Right cardiac atrium (tissue), 5 donors: ENCODE measurements around the gene PIP5KL1. TPM values are rescaled to one million over a fixed set of nuclear protein-coding genes. Genes with fewer than 3 reads are reported as not detected.

Experiments
- ATAC-seq, 2 donors: fragments of 200-7000 bp; cut with Tn5 transposase; one replicate each; pipeline versions ENCODE4 v1.8.0 to v1.9.1; 2020; ENCODE audit warnings: moderate library complexity in 2 of 2, mild to moderate bottlenecking in 1 of 2
- DNase-seq, 3 donors: peaks; one replicate each; pipeline ENCODE4 v3.0.0-alpha.2; 2020
- H3K27ac ChIP-seq: one replicate; pipeline ENCODE4 v1.5.1; 2013; ENCODE audit warnings: mild to moderate bottlenecking, low read length, control low read depth, moderate library complexity
- H3K27me3 ChIP-seq: one replicate; pipeline ENCODE4 v1.6.1; 2013; ENCODE audit not compliant: control insufficient read depth, insufficient read depth
- H3K4me1 ChIP-seq: one replicate; pipeline ENCODE4 v1.6.1; 2013; ENCODE audit warnings: low read length; ENCODE audit not compliant: control insufficient read depth, insufficient read depth
- H3K4me3 ChIP-seq: one replicate; pipeline ENCODE4 v1.5.1; 2013; ENCODE audit warnings: low read length, control low read depth
- H3K9me3 ChIP-seq: one replicate; pipeline ENCODE4 v1.6.1; 2013; ENCODE audit warnings: low read length; ENCODE audit not compliant: control insufficient read depth
- WGBS: extraction: QIAGEN DNeasy Blood & Tissue Kit; methylation state at CpG from one replicate; pipeline ENCODE4 v1.1.7; 2013; 5-methylcytosine and 5-hydroxymethylcytosine counted together
- intact Hi-C, 4 donors: fragments of 100-400 bp; cut with DNase I; formaldehyde crosslinking; loops; one replicate each; pipeline versions ENCODE4 v1.11.0 to v1.14.0; 2022 to 2023
- polyA plus RNA-seq: library from polyadenylated mRNA; stranded (reverse); fragments of 200-250 nt; gene quantifications from one replicate; pipeline ENCODE4 v1.2.3, GENCODE V29; 2013
- total RNA-seq, 4 donors: library from RNA; stranded (reverse); fragmentation: NEBNext Ultra II Directional; extraction: Animal tissue kit (Norgen Biotek cat#: 25700); gene quantifications; one replicate each; pipeline ENCODE4 v1.2.1, GENCODE V29; 2021
- donor health status: healthy with polysubstance abuse.
- donor health status: DM: no; HTN: yes; CAD: no.
- donor health status: DM: no; HTN: no; CAD: no.
- donor health status: DM: no; HTN: yes; CAD: no; lungs with severe emphysema.
- donor health status: DM: yes; HTN: yes; CAD: no.

Gene PIP5KL1
- total and polyA plus RNA-seq, 5 donors = 0.29 to 1.3 (median 0.29) TPM; not detected in 2

GRCh38 chr9:127876026-127876763 is 54.4 kb downstream of the PIP5KL1 start:
- Histone ChIP-seq H3K27me3 (no peaks in the 10 kb centered on the region), H3K27ac (peak overlapping the region; percentile 86), H3K4me3 (peak overlapping the region; percentile 80), H3K4me1 (peaks cover 12% of the 10 kb centered on the region), H3K9me3 (no peaks in the 10 kb centered on the region)
- DNase-seq (peak in 2 of 3 donors; percentile 53 to 69), ATAC-seq (no peak)
- WGBS = 54% methylated on average over 14 of the region's 14 CpGs
- intact Hi-C loops = loop anchor here in 3 of 4 donors (2.0 to 10.0 kb wide), 3 partner anchors 41 to 141 kb away; partner anchors contain the start of genes FPGS (in 2 of the 3), TOR2A (in 2 of the 3) and ST6GALNAC4 (in 1 of the 3)

DNA sequence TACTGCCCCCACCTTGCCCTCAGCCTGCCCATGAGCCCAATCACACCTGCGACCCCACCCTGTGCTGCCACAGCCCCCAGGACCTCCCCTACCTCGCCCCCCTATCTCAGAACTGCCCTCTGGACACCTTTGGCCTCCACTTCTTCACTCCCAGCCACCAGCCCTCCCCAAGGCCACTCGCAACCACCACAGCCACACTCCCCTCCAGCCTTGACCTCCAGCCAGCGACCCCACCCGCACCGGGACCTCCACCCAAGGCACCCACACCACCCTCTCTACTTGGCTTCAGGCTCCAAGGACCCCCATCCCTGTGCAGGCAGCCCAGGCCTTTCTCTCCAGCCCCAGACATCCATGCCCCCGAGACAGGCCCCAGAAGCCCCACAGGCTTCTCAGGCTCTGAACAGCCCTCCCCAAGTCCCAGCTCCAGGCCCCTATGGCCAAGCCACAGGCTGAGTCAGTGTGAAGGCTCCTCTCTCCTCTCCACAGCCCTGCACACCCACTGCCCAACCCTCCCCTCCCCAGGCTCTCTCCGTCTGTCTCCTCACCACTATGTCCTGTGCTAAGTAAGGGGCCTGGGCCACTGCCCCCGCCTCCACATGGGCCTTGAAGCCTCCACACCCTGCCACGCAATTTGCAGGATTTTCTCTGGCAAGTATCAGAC is 55.1 kb downstream of the PIP5KL1 start:
- intact Hi-C loops = loop anchor here in 3 of 4 donors (10.0 kb wide), 2 partner anchors 71 to 141 kb away; partner anchors contain the start of genes FPGS (in 2 of the 3) and TOR2A (in 2 of the 3)
- peak in 2 of 3 donors; percentile 59 to 66 for DNase-seq
- ATAC-seq = peak; percentile 3 to 13
- H3K27ac ChIP-seq = peak overlapping the region; percentile 65
- H3K4me3 ChIP-seq = peak overlapping the region; percentile 80
- H3K27me3 ChIP-seq = no peaks in the 10 kb centered on the region
- peaks cover 12% of the 10 kb centered on the region for H3K4me1 ChIP-seq
- no peaks in the 10 kb centered on the region for H3K9me3 ChIP-seq
- 59% methylated on average over 10 of the region's 10 CpGs for WGBS

- peak; percentile 54 to 79 (median 78) for DNase-seq
- Histone ChIP-seq H3K9me3 (no peaks in the 10 kb centered on the region), H3K4me3 (no peak overlapping the region)
Measured at GRCh38 chr9:127874301-127875221, 56.0 kb downstream of the PIP5KL1 start.

DNA sequence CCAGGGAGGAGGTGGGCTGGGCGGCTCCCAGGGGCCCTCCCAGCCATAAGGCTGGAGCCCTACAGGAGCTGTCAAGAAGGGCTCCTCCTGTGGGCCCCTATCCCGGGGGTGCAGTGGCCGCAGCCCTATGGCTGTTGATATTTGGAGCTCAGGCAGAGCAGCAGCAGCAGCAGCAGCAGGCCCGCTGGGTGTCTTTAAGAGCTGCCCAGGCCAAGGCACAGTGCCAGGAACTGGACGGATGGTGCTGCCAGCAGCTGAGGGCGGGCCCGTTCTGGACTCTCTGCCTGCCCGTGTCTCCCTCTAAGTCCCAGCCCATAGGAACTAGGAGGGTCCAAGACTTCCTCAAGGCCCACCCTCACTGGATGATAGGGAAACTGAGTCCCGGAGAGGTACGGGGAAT is 56.7 kb downstream of the PIP5KL1 start:
- Histone ChIP-seq H3K27ac (peak overlapping the region; percentile 65), H3K4me1 (peaks cover 14% of the 10 kb centered on the region), H3K27me3 (no peaks in the 10 kb centered on the region), H3K9me3 (no peaks in the 10 kb centered on the region), H3K4me3 (no peak overlapping the region)
- DNase-seq (peak; percentile 88 to 96 (median 96)), ATAC-seq (peak; percentile 49 to 68)
- intact Hi-C loops = loop anchor here in 3 of 4 donors (5.0 to 10.0 kb wide), 3 partner anchors 69 to 139 kb away; partner anchors contain the start of genes TOR2A (in 3 of the 3) and FPGS (in 2 of the 3)
- 34% methylated on average over 10 of the region's 10 CpGs for WGBS

More at GRCh38 chr9:127874301-127875221, 56.0 kb downstream of the PIP5KL1 start:
- H3K27me3 ChIP-seq = no peaks in the 10 kb centered on the region
- ATAC-seq = peak in 1 of 2 donors; percentile 1
- peaks cover 13% of the 10 kb centered on the region for H3K4me1 ChIP-seq
- peak overlapping the region; percentile 65 for H3K27ac ChIP-seq
- intact Hi-C loops = loop anchor here in 3 of 4 donors (5.0 to 10.0 kb wide), 3 partner anchors 70 to 140 kb away; partner anchors contain the start of genes TOR2A (in 3 of the 3) and FPGS (in 2 of the 3)
- 66% methylated on average over 19 of the region's 19 CpGs for WGBS

GRCh38 chr9:127873223-127873691 is 57.3 kb downstream of the PIP5KL1 start:
- Histone ChIP-seq H3K4me1 (peaks cover 14% of the 10 kb centered on the region), H3K27ac (no peak overlapping the region), H3K27me3 (no peaks in the 10 kb centered on the region), H3K4me3 (no peak overlapping the region), H3K9me3 (no peaks in the 10 kb centered on the region)
- 61% methylated on average over 19 of the region's 19 CpGs for WGBS
- ATAC-seq = no peak
- DNase-seq = peak; percentile 37 to 73 (median 67)
- intact Hi-C loops = loop anchor here in 3 of 4 donors (5.0 to 10.0 kb wide), 3 partner anchors 68 to 138 kb away; partner anchors contain the start of genes TOR2A (in 3 of the 3) and FPGS (in 2 of the 3)

- H3K4me1 ChIP-seq = peaks cover 14% of the 10 kb centered on the region
- ATAC-seq = no peak
- WGBS = 90% methylated on average over 20 of the region's 20 CpGs
- no peaks in the 10 kb centered on the region for H3K27me3 ChIP-seq
- no peak overlapping the region for H3K27ac ChIP-seq
- H3K9me3 ChIP-seq = no peaks in the 10 kb centered on the region
- intact Hi-C loops = loop anchor here in 3 of 4 donors (5.0 to 10.0 kb wide), 3 partner anchors 68 to 138 kb away; partner anchors contain the start of genes TOR2A (in 3 of the 3) and FPGS (in 2 of the 3)
- peak in 1 of 3 donors; percentile 67 for DNase-seq
- H3K4me3 ChIP-seq = no peak overlapping the region
Measured at GRCh38 chr9:127872369-127873222, 58.0 kb downstream of the PIP5KL1 start.

DNA sequence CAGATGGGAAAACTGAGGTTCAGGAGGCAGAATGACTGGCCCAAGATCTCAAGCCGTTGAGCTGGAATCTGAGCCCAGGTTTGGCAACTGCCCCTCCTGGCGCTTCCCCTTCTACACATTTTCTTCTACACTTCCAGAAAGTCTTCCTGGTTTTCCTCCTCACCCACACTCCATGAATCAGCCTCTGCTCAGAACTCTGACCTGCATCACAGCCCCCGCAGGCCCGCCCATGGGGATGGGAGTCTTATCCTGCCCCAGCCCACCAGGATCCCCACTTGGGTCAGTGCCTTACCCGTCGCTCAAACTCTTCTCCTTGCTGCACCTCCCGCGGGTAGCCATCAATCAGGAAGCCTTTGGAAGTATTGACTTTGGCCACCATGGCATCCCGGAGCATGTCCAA is 59.0 kb downstream of the PIP5KL1 start:
- H3K4me1 ChIP-seq = peaks cover 14% of the 10 kb centered on the region
- intact Hi-C loops = loop anchor here in 3 of 4 donors (5.0 to 10.0 kb wide), 3 partner anchors 67 to 137 kb away; partner anchors contain the start of genes TOR2A (in 3 of the 3) and FPGS (in 2 of the 3)
- H3K4me3 ChIP-seq = no peak overlapping the region
- DNase-seq = peak in 1 of 3 donors; percentile 29
- 72% methylated on average over 9 of the region's 9 CpGs for WGBS
- H3K9me3 ChIP-seq = no peaks in the 10 kb centered on the region
- no peak for ATAC-seq
- no peaks in the 10 kb centered on the region for H3K27me3 ChIP-seq
- H3K27ac ChIP-seq = no peak overlapping the region

- H3K27ac ChIP-seq = no peak overlapping the region
- peak in 1 of 3 donors; percentile 42 for DNase-seq
- no peaks in the 10 kb centered on the region for H3K27me3 ChIP-seq
- intact Hi-C loops = loop anchor here in 3 of 4 donors (5.0 to 10.0 kb wide), 3 partner anchors 66 to 136 kb away; partner anchors contain the start of genes TOR2A (in 3 of the 3) and FPGS (in 2 of the 3)
- H3K9me3 ChIP-seq = no peaks in the 10 kb centered on the region
- H3K4me1 ChIP-seq = peaks cover 10% of the 10 kb centered on the region
- H3K4me3 ChIP-seq = no peak overlapping the region
- no peak for ATAC-seq
- WGBS = 82% methylated on average over 12 of the region's 12 CpGs
Measured at GRCh38 chr9:127870887-127871286, 59.7 kb downstream of the PIP5KL1 start.
